K562 (cell line): ENCODE measurements around the gene RBBP4. TPM values are rescaled to one million over a fixed set of nuclear protein-coding genes. Genes with fewer than 3 reads are reported as not detected.
A peak's percentile ranks its signal among the peaks of the same experiment; 100 is the strongest.

ENCODE experiments used
- CHD2 ChIP-seq: IDR thresholded peaks from 2 replicates; pipeline ENCODE4 v1.6.1; 2011; ENCODE audit warnings: low read depth, low read length
- DMBX1 ChIP-seq: fragments of 250-450 bp; sonication (Bioruptor Pico); IDR thresholded peaks from 2 replicates; pipeline ENCODE4 v1.8.0; 2022; ENCODE audit warnings: inconsistent platforms, mild to moderate bottlenecking, moderate library complexity, borderline replicate concordance
- ELK3 ChIP-seq: fragments of 450-650 bp; formaldehyde crosslinking; IDR thresholded peaks from 2 replicates; pipeline ENCODE4 v1.4.0; 2020; ENCODE audit warnings: mild to moderate bottlenecking
- GATAD2A ChIP-seq: fragments of 450-650 bp; IDR thresholded peaks from 2 replicates; pipeline ENCODE4 v1.6.1; 2017
- HDAC1 ChIP-seq, 2 experiments: fragments of 450-650 bp; IDR thresholded peaks; 2 replicates each; pipeline ENCODE4 v1.6.1; 2016 to 2017; ENCODE audit warnings: inconsistent platforms in 1 of 2, mild to moderate bottlenecking in 1 of 2, moderate library complexity in 1 of 2
- JUN ChIP-seq, 2 experiments: sonication (generic) in 1 of 2; formaldehyde crosslinking in 1 of 2; IDR thresholded peaks; 2 replicates each; pipeline versions ENCODE4 v1.6.1 to v1.8.0; 2012 to 2022; ENCODE audit warnings: borderline replicate concordance in 2 of 2, mild to moderate bottlenecking in 2 of 2, improper control_type of control experiment in 1 of 2, low read depth in 1 of 2, low read length in 1 of 2, missing genetic modification reagents in 1 of 2
- KLF6 ChIP-seq: fragments of 250-450 bp; sonication (Bioruptor Pico); IDR thresholded peaks from 2 replicates; pipeline ENCODE4 v1.4.0; 2020; ENCODE audit warnings: mild to moderate bottlenecking, moderate library complexity, borderline replicate concordance
- LARP7 ChIP-seq: fragments of 450-650 bp; IDR thresholded peaks from 2 replicates; pipeline ENCODE4 v1.6.1; 2016
- MBD1 ChIP-seq: fragments of 250-450 bp; sonication (Bioruptor Pico); IDR thresholded peaks from 2 replicates; pipeline ENCODE4 v1.8.0; 2022; ENCODE audit warnings: inconsistent platforms
- NCOA1 ChIP-seq: fragments of 450-650 bp; IDR thresholded peaks from 2 replicates; pipeline ENCODE4 v1.6.1; 2016; ENCODE audit warnings: low read depth
- PHB2 ChIP-seq: fragments of 450-650 bp; IDR thresholded peaks from 2 replicates; pipeline ENCODE4 v1.6.1; 2017; ENCODE audit warnings: low read depth
- PHF8 ChIP-seq: fragments of 200-600 bp; sonication (generic); IDR thresholded peaks from 2 replicates; pipeline ENCODE4 v1.6.1; 2012; ENCODE audit warnings: mixed run types, mild to moderate bottlenecking, inconsistent platforms, low read length, moderate library complexity, borderline replicate concordance
- POLR3G ChIP-seq: IDR thresholded peaks from 2 replicates; pipeline ENCODE4 v1.6.1; 2011; ENCODE audit not compliant: insufficient read length, insufficient replicate concordance; ENCODE audit errors: extremely low read depth
- PURB ChIP-seq: sonication (generic); formaldehyde crosslinking; IDR thresholded peaks from 2 replicates; pipeline ENCODE4 v1.9.0; 2021; ENCODE audit warnings: low read depth, mild to moderate bottlenecking, missing genetic modification reagents
- RBM14 ChIP-seq: fragments of 200-400 bp; formaldehyde crosslinking; IDR thresholded peaks from 2 replicates; pipeline ENCODE4 v1.6.1; 2018; ENCODE audit warnings: low read depth, mild to moderate bottlenecking, low read length, moderate library complexity, borderline replicate concordance; ENCODE audit not compliant: insufficient read depth
- SIN3A ChIP-seq, 2 experiments: fragments of 150-350 bp in 1 of 2; IDR thresholded peaks; 2 replicates each; pipeline ENCODE4 v1.6.1; 2011 to 2016; ENCODE audit warnings: borderline replicate concordance in 2 of 2, low read depth in 2 of 2, low read length in 2 of 2, mild to moderate bottlenecking in 2 of 2, moderate library complexity in 2 of 2; ENCODE audit not compliant: control insufficient read depth in 1 of 2
- U2AF1 ChIP-seq: fragments of 200-400 bp; formaldehyde crosslinking; optimal IDR thresholded peaks from 2 replicates; pipeline ENCODE3; 2017; ENCODE audit warnings: mild to moderate bottlenecking, low read depth, low read length, moderate library complexity
- U2AF2 ChIP-seq: fragments of 200-400 bp; formaldehyde crosslinking; optimal IDR thresholded peaks from 2 replicates; pipeline ENCODE3; 2017; ENCODE audit warnings: low read depth, mild to moderate bottlenecking, low read length
- ZNF274 ChIP-seq: IDR thresholded peaks from 2 replicates; pipeline ENCODE4 v1.6.1; 2011; ENCODE audit warnings: low read depth, mild to moderate bottlenecking, low read length, moderate library complexity, borderline replicate concordance
- ZNF511 ChIP-seq: sonication (generic); formaldehyde crosslinking; IDR thresholded peaks from 2 replicates; pipeline ENCODE4 v1.8.0; 2022; ENCODE audit warnings: mild to moderate bottlenecking, missing genetic modification reagents
- ZNF77 ChIP-seq: fragments of 250-450 bp; sonication (Bioruptor Pico); IDR thresholded peaks from 2 replicates; pipeline ENCODE4 v1.5.0; 2020
- ZZZ3 ChIP-seq: fragments of 450-650 bp; IDR thresholded peaks from 2 replicates; pipeline ENCODE4 v1.6.1; 2016; ENCODE audit warnings: antibody characterized with exemption, mild to moderate bottlenecking, moderate library complexity
- polyA plus RNA-seq, 8 experiments: library from polyadenylated mRNA; depleted of rRNA in 4 of 8; stranded (reverse) in 5 of 8; unstranded in 3 of 8; fragments of >200 nt; fragmentation: Nextera tagmentation in 2 of 8; fragmentation: Illumina TruSeq in 1 of 8; extraction: Ambion mirVana in 2 of 8; extraction: Trizol in 1 of 8; gene quantifications; 2 replicates each; pipeline versions ENCODE4 v1.2.1 to v1.2.3, GENCODE V29; 2011 to 2014; ENCODE audit warnings: inconsistent platforms in 1 of 8, missing spikeins in 1 of 8
- total RNA-seq, 7 experiments: library from RNA; depleted of rRNA in 6 of 7; stranded (reverse); fragments of >200 nt in 6 of 7; fragmentation: Illumina TruSeq in 2 of 7; extraction: Trizol in 2 of 7; gene quantifications; 2 replicates each; pipeline versions ENCODE4 v1.2.1 to v1.2.3, GENCODE V29; 2011 to 2021; ENCODE audit warnings: low replicate concordance in 1 of 7
- TF ChIP-seq, protein P1 (sequence below): sonication (generic); formaldehyde crosslinking; IDR thresholded peaks from 2 replicates; pipeline ENCODE4 v1.8.1; 2023; ENCODE audit warnings: mild to moderate bottlenecking, missing genetic modification reagents

The RBBP4 gene
- total and polyA plus RNA-seq, 9 of the 15 experiments (the other 6 are each of a cell fraction or from before 2014, with no cell fraction given) = 185 to 409 (median 259) TPM

- TF ChIP-seq ELK3 (CRISPR knock-in tag) = peak; percentile 84; the same call in 1 of the 2 replicates
- no peak for TF ChIP-seq POLR3G
- no peak for TF ChIP-seq PHB2
- no peak for TF ChIP-seq ZNF77 (CRISPR knock-in tag)
- no peak for TF ChIP-seq MBD1 (CRISPR knock-in tag)
- TF ChIP-seq PHF8 = peak; percentile 96
- no peak for TF ChIP-seq RBM14
- no peak for TF ChIP-seq ZNF274
- TF ChIP-seq JUN (IDR thresholded peaks at IDR 0.05; ENCODE audit: borderline replicate concordance, low read depth, low read length) = peak; percentile 35; the same call in 1 of the 2 replicates
- TF ChIP-seq JUN (CRISPR knock-in tag; IDR thresholded peaks at IDR 0.05; ENCODE audit: borderline replicate concordance) = no peak; the same call in 1 of the 2 replicates
- TF ChIP-seq LARP7 = no peak
- TF ChIP-seq ZNF511 (CRISPR knock-in tag) = peak; percentile 87; the same call in 1 of the 2 replicates
- peak; percentile 92 for TF ChIP-seq ZZZ3
- no peak for TF ChIP-seq U2AF2
- TF ChIP-seq U2AF1 = peak; percentile 27
- peak; percentile 75 for TF ChIP-seq GATAD2A
- peak; percentile 98 for TF ChIP-seq KLF6 (CRISPR knock-in tag)
- TF ChIP-seq CHD2 = peak; percentile 95
- peak in 1 of 2 experiments; percentile 88; a peak in 3 of 4 replicates for TF ChIP-seq HDAC1 (IDR thresholded peaks at IDR 0.05)
- peak in 1 of 2 experiments; percentile 59; a peak in 2 of 4 replicates for TF ChIP-seq SIN3A (IDR thresholded peaks at IDR 0.05; ENCODE audit: borderline replicate concordance in 2 of 2, control insufficient read depth in 1 of 2, low read depth in 2 of 2, low read length in 2 of 2)
- TF ChIP-seq DMBX1 (CRISPR knock-in tag) = peak; percentile 99
- TF ChIP-seq PURB (CRISPR knock-in tag) = no peak
- TF ChIP-seq, protein P1, sequence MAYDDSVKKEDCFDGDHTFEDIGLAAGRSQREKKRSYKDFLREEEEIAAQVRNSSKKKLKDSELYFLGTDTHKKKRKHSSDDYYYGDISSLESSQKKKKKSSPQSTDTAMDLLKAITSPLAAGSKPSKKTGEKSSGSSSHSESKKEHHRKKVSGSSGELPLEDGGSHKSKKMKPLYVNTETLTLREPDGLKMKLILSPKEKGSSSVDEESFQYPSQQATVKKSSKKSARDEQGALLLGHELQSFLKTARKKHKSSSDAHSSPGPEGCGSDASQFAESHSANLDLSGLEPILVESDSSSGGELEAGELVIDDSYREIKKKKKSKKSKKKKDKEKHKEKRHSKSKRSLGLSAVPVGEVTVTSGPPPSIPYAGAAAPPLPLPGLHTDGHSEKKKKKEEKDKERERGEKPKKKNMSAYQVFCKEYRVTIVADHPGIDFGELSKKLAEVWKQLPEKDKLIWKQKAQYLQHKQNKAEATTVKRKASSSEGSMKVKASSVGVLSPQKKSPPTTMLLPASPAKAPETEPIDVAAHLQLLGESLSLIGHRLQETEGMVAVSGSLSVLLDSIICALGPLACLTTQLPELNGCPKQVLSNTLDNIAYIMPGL (CRISPR knock-in tag) = peak; percentile 56; the same call in 1 of the 2 replicates
- TF ChIP-seq NCOA1 = no peak
These were observed at the start of gene RBBP4 (continued) for GRCh38 chr1:32650752-32651460.
